ENCODE data around the gene PKHD1.

PKHD1 gene

DNA sequence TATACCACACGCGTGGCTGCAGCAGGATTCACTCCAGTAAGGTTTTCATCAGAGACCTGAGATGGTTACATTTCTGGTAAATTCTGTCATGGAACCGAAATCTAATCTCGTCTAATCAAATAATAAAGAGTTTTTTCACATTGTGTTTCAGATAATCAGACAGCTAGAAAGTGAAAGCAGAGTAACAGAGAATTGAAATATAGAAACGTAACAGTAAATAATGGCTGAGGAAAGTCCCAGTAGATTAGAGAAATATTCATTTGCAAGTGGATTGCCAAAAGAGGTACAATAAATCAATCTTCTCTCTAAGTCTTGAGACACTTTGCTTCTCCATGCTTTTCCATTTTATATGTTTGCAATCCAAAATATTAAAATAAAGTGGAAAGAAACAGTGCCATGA lies 42.4 kb downstream of the PKHD1 start:
- no peak for DNase-seq

DNA sequence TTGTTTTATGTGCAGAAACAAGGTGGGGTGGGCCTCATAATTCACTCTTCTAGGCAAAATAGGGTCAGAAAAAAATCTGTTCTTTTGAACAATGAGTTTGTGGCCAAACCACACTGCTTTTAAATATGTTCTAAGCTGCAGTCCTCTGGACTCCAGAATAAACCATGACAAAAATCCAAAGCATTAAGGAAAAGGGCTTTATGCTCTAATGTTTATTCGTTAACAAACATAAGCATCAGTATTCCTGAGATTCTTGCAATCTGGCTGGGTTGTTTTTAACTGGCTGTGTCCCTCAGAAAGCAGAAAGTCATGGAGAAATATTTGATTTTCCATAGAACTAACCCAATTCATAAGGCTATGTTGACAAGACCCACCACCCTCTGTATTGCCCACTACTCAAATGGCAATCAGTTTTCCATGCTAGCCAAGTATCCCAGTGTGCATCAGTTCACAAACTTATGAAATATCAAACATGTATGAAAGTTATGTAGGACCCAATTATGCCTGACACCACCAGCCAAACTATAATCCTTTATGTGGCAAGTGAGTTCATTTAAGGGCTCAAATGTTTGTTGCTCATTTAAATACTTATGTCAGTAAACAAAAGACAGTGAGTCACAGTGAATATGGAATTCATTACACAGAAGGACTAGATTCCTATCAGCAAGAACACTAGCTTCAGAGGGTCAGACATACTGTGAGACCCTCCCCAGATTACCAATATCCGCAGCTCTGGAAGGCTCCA lies 45.1 kb downstream of the PKHD1 start:
- DNase-seq, result no peak

DNA sequence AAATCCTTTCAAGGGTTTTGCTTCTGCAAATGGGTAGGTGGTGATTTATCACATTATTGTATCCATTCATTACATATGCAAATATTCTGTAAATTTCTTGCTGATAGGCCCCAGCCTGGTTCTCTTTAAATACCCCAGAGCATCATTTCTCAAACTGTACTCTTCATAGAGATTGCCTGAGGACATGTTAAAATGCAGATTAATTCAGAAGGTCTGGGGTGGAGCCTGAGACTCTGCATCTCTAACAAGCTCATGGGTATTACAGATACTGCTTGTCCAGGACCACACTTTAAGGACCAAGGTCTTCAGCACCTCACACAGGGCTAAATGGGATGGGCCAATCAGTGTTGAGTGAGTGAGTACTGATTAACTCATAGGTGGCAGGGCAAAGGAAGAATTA lies 46.3 kb downstream of the PKHD1 start:
- DNase-seq, result no peak

DNA sequence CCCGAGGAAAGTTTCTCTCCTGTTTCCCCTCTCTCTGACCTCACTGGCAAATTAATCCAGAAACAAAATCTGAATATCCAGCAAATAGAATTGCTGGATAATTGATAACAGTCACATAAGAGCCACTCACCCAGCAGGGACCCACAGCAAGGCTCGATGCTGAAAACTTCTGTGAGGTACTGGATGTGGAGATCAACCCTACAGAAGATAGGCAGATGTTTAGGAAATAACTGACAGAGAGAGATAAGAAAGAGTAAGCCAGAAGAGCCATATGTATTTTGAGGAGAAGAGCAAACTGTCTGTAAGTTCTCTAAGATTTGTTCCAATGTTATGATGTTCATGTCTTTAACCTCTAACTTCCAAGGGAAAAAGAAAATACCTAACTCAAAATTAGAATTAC lies 59.7 kb downstream of the PKHD1 start:
- DNase-seq, result no peak

DNA sequence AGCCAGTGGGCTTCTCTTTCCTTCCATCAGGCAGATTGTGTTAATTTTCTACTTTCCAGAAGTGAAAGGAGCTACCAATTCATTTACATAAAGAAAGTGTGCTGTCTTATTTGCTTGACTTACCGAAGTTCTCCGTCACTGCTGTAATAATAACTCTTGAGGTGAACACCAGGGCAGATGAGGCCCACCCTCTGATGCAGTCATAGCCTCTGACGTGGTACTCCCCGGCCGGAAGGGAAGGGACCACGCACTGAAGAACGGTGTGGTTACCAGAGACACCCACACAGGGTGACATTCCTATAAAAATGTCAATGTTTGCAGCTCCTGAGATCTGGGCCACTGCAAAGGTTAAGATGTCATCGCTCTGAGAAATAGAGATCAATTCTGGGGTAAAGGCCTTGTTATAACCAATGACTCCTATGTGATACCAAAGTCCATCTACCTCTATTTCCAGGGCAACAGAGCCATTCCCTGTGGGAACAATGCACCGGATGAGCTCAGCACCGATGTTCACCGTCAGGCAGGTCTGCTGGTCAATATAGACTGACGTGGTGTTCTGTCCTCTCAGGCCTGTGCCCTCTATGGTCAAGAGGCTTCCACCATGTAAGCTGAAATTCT lies 62.9 kb downstream of the PKHD1 start:
- no peak for DNase-seq

DNA sequence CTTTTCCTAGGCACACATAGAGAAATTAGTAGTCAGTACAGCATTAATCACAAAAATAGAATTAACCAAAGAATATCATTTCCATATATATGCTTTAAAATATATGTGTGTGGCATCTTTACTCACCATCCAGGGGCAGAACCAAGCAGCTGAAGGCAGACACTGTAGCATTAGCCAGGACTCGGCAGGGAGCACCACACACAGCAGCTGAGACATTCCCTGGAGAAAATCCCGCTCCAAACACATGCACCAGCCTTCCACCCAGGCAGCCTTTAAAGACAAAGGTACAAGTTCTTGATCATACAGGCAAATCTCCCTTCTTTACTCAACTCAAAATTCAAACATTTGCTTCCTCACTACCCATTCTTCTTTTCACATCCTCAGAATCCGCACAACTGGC lies 64.7 kb downstream of the PKHD1 start:
- DNase-seq, result no peak

DNA sequence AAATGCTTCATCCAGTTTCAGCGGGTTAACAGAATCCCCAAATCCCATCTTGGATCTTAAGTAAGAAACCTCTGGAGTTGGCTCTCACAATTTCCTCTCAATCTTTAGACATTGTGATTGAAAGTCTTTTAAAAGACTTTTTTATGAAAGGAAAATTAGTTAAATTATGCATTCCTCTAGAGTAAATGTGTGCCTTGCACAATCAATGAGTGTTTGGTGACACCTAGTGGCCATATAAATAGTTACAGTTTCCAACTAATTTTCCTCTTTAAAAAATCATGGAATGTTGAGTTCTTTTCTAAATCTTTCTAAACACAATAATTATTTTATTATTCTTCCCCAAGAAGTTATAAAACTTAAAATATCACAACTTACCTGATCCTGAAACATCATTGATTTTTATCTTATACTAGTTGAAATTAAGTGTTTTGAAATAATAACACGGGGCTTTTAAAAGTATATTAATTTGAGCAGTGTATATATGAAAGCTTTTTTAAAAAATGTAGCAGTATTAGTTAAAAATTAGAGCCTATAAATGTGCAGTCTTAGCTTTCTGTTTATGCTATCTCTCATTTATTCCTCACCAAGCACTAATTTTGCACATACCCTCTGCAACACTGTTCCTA lies 66.4 kb downstream of the PKHD1 start:
- DNase-seq, result peak; percentile 74

DNA sequence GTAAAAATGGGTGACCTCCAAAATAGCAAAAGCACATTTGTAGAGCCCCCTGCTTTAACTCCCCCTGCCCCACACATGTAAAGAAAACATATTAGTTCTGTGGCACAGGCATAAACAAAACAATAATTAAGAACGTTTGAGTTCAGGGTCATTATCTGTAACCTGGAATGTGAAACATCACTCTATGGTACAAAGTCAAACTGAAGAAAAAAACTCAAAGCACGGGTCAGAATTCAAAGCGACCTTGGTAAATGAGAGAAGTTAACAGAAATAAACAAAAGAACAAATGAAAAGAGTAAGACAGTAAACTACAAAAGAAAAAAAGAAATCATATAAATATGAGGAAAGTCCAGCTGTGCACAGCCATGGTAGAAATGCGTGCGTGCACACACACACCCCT lies 67.5 kb downstream of the PKHD1 start:
- DNase-seq, result no peak

DNA sequence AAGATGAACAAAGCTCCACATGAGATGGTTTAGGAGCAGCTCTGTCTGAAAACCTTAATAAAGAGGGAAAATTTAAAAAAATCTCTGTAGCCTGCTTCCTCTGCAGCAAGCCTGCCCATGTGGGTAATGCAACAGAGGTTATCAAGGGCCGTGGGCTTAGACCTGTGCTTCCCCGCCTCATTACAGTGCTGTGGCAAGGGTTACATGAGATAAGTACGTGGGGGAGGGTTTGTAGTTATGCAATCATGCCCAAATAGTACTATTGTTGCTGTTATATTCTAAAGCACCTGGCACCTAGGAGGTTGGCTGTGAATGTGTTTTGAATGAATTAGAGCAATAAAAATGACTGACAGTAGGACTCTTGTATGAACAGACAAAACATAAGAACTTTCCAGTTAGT lies 68.3 kb downstream of the PKHD1 start:
- DNase-seq, result peak; percentile 77

DNA sequence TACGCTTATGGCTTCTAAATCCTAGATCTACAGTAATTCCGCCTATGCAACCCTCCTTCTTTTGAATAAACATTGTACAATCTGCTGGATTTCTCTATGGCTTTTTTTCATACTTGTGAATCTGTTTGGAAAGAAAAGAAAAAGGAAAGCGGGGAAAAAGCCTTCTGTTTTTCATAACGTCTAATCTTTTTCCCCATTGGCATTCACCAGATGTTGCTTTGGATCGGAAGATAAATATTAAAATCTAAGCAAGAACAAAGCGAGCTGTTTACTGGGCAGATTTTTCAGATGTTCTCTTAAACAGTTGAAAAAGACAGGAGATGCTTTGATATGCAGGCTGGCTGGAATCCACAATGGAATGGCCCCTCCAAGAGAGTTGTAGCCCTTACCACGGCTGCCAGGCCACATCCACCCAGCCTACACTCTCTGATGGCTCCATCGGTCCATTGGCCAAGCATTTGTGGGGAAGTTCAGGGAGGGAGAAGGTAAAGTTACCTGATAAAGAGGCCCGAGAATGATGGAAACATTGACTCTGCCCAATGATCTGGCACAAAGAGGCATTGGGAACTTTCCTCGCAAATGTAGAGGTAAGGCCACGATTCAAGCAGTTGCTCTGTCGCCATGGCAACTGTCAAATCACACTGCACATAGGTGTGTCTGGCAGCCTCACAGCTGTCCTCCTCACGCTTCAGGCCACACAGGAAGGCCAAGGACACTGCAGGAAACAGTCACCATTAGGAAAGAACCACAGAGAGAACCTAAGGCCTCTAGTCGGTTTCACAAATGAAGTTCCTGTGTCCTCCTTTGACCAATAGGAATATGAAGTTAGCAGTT lies 70.3 kb downstream of the PKHD1 start:
- no peak for DNase-seq

DNA sequence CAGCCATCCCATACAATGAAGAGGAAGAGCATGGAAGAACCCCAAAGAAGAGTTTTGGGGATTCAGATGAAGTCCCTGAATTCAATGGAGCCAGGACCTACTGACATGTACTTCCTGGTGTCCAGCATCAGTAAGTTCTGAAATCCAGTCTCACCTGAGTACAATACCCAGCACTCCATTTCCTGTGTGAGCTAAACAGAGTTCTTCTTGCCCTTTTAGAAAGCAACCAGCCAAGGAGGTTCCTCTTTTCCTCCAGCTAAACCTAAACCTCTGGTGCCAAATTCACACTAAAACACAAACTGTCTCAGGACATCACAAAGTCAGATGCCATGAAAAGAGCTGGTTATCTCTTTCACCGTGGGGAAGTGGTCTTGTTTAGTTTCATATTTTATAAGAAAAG lies 71.5 kb downstream of the PKHD1 start:
- DNase-seq, result no peak

DNA sequence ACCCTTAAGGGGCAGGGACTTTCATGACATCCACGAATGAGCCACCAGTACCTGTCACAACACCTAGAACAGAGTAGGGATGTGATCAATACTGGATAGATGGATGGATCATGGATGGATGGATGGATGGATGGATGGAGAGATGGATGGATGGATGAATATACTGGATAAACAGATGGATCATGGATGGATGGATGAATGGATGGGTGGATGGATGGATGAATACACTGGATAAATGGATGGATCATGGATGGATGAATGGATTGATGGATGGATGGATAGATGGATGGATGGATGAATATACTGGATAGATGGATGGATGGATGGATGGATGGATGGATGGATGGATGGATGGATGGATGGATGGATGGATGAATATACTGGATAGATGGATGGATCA lies 73.0 kb downstream of the PKHD1 start:
- no peak for DNase-seq

DNA sequence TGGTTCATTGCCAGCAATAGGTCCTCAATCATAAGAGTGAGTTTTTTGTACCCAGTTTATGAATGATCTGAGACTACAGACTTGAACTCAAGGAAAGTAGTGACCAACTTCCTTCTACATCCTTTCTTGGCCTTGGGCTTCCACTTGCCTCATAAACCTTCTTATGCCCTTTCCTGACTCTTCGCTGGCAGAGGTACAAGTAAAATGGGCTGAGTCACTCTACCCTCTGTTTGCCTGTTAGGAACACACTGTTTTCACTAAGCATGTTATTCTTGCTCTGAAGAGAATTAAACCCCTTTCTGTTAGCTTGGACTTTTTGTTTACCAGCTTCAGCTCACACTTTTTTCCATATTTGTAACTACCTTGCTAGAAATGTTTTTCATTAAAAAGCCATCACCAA lies 74.4 kb downstream of the PKHD1 start:
- DNase-seq, result no peak

DNA sequence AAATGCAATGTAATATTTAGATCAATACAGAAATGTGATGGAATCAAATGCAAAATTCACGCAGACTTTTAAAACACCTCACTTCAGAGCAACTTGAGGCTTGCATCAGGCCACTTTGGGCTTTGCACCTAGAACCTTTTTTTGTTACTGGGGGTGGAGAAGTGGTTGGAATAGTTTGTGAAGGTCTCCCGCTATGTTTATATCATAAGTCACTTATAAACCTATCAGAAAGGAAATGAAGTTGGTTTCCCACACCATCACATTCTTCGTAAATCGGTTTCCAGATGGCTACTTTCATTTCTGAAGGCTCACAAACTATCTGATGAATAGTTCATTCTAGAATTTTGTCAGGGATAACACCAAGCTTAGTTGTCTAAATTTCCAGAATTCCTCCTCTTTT lies 74.8 kb downstream of the PKHD1 start:
- DNase-seq, result no peak

DNA sequence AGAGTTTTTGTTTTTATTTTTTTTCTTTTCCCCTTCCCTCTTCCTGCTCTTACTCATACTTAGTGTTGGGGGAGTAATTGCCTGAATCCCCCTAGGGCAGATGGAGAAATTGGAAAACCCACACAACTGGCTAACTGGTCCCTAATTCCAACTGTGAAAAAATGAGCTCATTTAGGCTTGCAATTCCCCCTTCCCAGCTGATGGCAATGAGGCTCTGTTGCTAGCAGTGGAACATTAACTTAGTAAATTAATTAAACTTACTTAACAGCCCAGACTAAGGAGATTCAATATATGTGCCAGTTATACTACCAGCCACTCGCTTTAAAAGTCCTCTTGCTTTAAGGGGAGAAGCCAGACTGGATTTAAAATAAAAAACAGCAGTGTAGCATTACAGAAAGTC lies 76.6 kb downstream of the PKHD1 start:
- DNase-seq, result no peak

DNA sequence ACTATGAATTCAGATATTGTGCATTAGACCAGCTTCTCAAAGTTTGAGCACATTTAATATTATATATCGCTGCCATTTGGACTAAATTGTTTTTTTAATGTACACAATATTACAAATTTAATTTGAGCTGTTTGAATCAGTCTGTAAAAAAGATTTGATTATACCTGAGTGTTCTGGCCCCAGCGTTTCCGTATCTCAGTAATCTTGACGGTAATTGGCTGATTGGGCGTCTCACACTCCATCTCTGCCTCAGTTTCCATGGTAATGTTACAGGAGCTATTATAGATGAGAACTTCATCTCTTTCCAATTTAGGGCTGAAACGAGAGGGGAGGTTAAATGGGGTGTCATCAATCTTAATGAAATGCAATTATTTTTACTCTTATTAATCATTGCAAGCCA lies 77.3 kb downstream of the PKHD1 start:
- DNase-seq, result no peak

DNA sequence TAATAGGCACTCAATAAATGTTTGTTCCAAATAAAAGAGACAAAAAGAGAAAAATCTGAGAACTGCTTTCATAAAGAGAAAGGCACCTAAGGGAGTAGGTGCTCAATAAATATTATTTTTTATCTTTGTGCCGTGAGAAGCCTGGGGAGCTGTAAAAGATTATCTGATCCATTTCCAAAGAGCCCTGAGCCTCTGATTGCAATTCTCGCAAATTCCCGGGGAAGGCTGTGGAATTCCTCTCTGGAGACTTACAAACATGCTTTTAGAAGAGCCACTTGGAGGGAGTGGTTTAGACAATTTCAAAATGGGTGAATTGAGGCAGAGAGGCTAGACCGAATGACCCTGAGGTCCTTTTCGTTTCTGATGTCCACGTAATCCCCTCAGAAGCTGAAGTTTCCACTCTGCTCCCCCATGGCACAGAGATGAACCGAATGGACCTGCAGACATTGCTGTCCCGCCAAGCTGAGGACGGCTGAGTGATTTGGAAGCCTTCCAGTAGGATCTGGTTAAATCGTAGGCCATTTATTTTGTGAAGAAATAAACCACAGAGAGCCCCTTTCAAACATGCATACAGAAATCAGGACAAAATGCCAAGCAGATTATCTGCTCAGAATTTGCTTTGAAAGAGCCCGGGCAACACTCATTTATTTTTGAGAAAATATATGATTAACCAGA lies 77.8 kb downstream of the PKHD1 start:
- no peak for DNase-seq

DNA sequence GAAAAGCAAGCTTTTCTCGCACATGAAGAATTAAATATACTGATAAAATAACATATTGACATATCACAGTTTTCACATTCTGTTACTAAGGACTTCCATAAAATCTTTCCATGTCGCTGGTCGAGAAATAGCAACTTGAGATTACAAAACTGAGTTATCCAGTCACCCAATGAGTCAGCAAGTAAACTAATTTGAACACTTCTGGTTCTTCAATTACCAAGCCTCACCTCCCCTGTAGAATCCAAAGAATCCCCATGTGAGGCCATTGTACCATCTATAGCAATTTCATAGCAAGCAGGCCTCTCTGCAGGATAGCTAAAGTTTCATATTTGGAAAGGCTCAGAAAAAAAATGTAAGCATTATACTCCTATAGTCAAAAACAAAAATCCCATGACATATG lies 87.3 kb downstream of the PKHD1 start:
- no peak for DNase-seq

DNA sequence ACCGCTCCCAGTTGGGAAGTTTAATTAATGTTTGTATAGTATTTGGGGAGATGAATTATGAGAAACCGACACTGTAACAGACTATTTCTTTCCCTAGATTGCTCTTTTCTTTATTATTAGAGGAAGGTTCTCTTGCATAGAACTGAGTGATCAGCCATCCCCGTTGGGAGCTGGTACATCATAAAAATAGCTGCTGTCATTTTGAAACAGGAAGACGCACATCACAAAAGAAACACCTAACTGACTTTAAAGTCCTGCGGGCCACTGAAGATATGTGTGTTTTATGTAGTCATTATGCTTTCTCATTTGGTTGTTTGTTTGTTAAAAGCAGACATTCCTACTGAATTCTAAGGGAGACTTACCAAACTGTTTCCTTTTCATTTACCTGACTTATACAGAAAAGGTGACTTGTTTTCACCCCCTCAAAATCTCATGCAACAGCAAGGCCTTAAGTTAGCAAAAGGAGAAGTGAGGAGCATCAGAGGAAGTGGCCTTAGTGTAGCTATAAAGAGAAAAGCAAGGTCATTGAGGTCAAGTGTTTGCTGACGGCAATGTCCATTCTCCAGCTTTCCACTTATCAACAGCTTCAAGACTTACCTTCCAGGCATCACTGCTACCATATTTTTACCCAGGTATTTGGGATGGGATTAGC lies 91.0 kb downstream of the PKHD1 start:
- no peak for DNase-seq

DNA sequence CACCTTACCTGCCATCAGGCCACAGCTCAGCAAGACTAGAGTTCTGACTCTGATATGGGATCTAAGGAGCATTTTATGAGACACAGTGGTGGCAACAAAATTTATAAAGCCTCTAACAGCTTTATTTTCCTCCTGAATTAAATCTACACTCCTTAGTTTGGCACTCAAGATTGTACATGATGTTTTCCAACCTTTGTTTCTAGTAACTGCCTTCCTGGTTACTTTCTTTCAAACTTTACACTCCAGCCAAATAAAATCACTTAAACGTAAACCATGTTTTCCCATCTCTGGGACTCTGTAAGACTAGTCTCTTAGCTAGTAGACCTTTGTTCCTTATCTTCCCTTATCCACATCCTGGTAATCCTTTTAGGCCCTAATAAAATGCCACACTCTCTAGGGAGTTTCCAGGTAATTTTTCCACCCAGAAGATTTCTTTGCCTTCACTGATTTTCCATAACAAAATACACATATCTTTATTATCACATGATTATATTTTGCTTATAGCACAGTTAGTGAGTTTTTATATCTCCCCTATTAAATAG lies 92.1 kb downstream of the PKHD1 start:
- DNase-seq, result no peak

DNA sequence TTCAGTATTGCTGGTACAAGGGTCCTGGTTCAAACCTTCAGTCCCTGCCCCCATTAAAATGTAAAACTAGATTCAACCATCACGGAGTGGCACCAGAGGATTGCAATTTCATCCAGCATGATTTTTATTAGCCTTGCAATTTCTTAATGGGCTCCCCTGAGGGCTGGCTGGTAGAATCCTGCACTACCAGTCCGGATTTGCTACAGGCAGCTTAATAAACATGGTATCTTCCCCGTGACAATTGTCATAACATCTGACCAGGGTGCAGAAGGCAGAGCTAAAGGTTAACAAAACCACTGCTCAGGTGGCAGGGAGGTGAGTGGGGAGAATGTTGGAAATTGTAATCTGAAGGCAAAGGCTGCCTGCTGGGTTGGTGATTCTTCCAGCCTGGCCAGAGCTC lies 94.5 kb downstream of the PKHD1 start:
- DNase-seq, result no peak

DNA sequence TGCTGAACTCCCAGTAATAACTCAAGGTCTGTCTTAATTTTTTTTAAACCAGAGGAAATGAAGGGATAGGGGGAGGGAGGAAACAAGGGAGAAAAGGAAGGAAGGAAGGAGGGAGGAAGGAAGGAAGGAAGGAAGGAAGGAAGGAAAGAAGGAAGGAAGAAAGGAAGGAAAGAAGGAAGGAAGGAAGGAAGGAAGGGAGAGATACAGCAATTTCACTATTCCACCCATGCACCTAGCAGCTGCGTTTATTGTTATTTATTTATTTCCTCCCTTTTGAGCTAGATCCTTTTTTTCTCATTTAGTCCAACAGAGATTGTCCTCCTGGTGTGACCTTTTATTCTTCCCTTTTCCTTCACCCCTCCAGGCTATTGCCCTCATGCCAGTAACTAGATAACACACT lies 97.6 kb downstream of the PKHD1 start:
- DNase-seq, result no peak
